ENCODE data around the gene SEMA6D.

The SEMA6D gene

GRCh38 chr15:47743886-47744285 is 26.6 kb downstream of the SEMA6D start:
- in situ Hi-C loops (cut with MboI; ENCODE audit: low sequenced_read_pairs, unreplicated experiment): no loop called here
- TF ChIP-seq CTCF (IDR thresholded peaks at IDR 0.05; ENCODE audit: borderline replicate concordance, control extremely low read depth, extremely low read depth, insufficient read depth, missing control alignments): no peak

GRCh38 chr15:47744496-47744895 is 27.2 kb downstream of the SEMA6D start:
- TF ChIP-seq CTCF (IDR thresholded peaks at IDR 0.05; ENCODE audit: borderline replicate concordance, control extremely low read depth, extremely low read depth, insufficient read depth, missing control alignments): no peak
- in situ Hi-C loops (cut with MboI; ENCODE audit: low sequenced_read_pairs, unreplicated experiment): no loop called here
- no peak for DNase-seq (ENCODE audit: low spot score)

More at GRCh38 chr15:47743886-47744285, 26.6 kb downstream of the SEMA6D start:
- DNase-seq (ENCODE audit: low spot score): no peak

- TF ChIP-seq CTCF (IDR thresholded peaks at IDR 0.05; ENCODE audit: borderline replicate concordance, control extremely low read depth, extremely low read depth, insufficient read depth, missing control alignments): no peak
These were observed 27.7 kb downstream of the SEMA6D start for GRCh38 chr15:47744973-47745372.

GRCh38 chr15:47746516-47746915 is 29.2 kb downstream of the SEMA6D start:
- no peak for TF ChIP-seq CTCF (IDR thresholded peaks at IDR 0.05; ENCODE audit: borderline replicate concordance, control extremely low read depth, extremely low read depth, insufficient read depth, missing control alignments)
- in situ Hi-C loops (cut with MboI; ENCODE audit: low sequenced_read_pairs, unreplicated experiment): no loop called here
- DNase-seq (ENCODE audit: low spot score): no peak

More at GRCh38 chr15:47744973-47745372, 27.7 kb downstream of the SEMA6D start:
- in situ Hi-C loops (cut with MboI; ENCODE audit: low sequenced_read_pairs, unreplicated experiment): no loop called here
- DNase-seq (ENCODE audit: low spot score): no peak

GRCh38 chr15:47750030-47750739 is 32.9 kb downstream of the SEMA6D start:
- in situ Hi-C loops (cut with MboI; ENCODE audit: low sequenced_read_pairs, unreplicated experiment): no loop called here
- no peak for DNase-seq (ENCODE audit: low spot score)
- no peak for TF ChIP-seq CTCF (IDR thresholded peaks at IDR 0.05; ENCODE audit: borderline replicate concordance, control extremely low read depth, extremely low read depth, insufficient read depth, missing control alignments)

GRCh38 chr15:47750740-47751262 is 33.5 kb downstream of the SEMA6D start:
- TF ChIP-seq CTCF (IDR thresholded peaks at IDR 0.05; ENCODE audit: borderline replicate concordance, control extremely low read depth, extremely low read depth, insufficient read depth, missing control alignments): no peak
- in situ Hi-C loops (cut with MboI; ENCODE audit: low sequenced_read_pairs, unreplicated experiment): no loop called here
- DNase-seq (ENCODE audit: low spot score): no peak

All from GM13976 (cell line).